GM12878 (cell line): ENCODE data around the gene ZKSCAN5.

Source experiments
- CTCF ChIP-seq, 3 experiments: IDR thresholded peaks in 2 of 3; conservative IDR thresholded peaks in 1 of 3; 2 replicates each; pipeline ENCODE4 v1.5.1; 2011; ENCODE audit warnings: low read depth in 3 of 3, low read length in 3 of 3, mild to moderate bottlenecking in 3 of 3, control low read depth in 2 of 3, moderate library complexity in 2 of 3, inconsistent platforms in 1 of 3, mixed read lengths in 1 of 3; ENCODE audit not compliant: control insufficient read depth in 2 of 3, insufficient read depth in 1 of 3; ENCODE audit errors: extremely low read depth in 1 of 3
- EGR1 ChIP-seq, 2 experiments: IDR thresholded peaks; 1 replicate in 1 of 2; 2 replicates in 1 of 2; pipeline ENCODE4 v1.6.1; 2011 to 2012; ENCODE audit warnings: low read depth in 2 of 2, low read length in 2 of 2, borderline replicate concordance in 1 of 2, mild to moderate bottlenecking in 1 of 2, moderate library complexity in 1 of 2
- FOS ChIP-seq: IDR thresholded peaks from 3 replicates; pipeline ENCODE4 v1.6.1; 2011; ENCODE audit warnings: borderline replicate concordance; ENCODE audit not compliant: insufficient read length; ENCODE audit errors: extremely low read depth
- JUNB ChIP-seq: IDR thresholded peaks from 2 replicates; pipeline ENCODE4 v1.6.1; 2016; ENCODE audit warnings: antibody characterized with exemption, mild to moderate bottlenecking
- REST ChIP-seq: IDR thresholded peaks from 2 replicates; pipeline ENCODE4 v1.6.1; 2012; ENCODE audit warnings: mild to moderate bottlenecking, low read depth, low read length
- ZBTB33 ChIP-seq: fragments of 450-650 bp; IDR thresholded peaks from 2 replicates; pipeline ENCODE4 v1.6.1; 2017; ENCODE audit warnings: mild to moderate bottlenecking

- TF ChIP-seq JUNB: no peak
- TF ChIP-seq CTCF (IDR thresholded peaks at IDR 0.05 in 2 of 3, conservative IDR thresholded peaks at IDR 0.05 in 1 of 3; ENCODE audit: control insufficient read depth in 2 of 3, extremely low read depth in 1 of 3, insufficient read depth in 1 of 3, low read depth in 3 of 3, low read length in 3 of 3): no peak
- TF ChIP-seq REST: no peak
- TF ChIP-seq EGR1 (IDR thresholded peaks at IDR 0.05; ENCODE audit: borderline replicate concordance in 1 of 2, low read depth in 2 of 2, low read length in 2 of 2): no peak
- no peak for TF ChIP-seq ZBTB33
- TF ChIP-seq FOS: no peak
These were observed 75.0 kb downstream of the ZKSCAN5 start for GRCh38 chr7:99579281-99579955.
